ENCODE measurements around the gene NFYC.

DNA sequence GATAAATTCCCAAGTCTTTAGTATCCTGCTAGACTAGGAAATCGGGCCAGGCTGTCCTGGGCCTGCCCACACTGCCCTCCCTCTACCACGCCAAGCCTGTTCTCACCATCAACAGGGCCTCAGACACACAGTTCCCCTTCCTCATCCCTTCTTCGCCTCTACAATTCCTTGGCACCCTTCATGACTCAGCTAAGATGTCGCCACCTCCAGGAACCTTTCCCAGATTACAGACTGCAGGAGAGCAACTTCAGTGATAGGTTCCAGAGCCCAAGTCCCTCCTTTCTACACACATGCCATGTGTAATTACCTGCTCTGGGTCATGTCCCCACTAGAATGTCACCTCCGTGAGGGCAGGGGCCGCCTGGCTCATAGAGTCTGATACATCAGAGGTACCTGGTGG is 29.4 kb upstream of the NFYC start:
- TF ChIP-seq EZH2 (IDR thresholded peaks at IDR 0.05; ENCODE audit: borderline replicate concordance, low read length), result no peak
- TF ChIP-seq, protein P1, sequence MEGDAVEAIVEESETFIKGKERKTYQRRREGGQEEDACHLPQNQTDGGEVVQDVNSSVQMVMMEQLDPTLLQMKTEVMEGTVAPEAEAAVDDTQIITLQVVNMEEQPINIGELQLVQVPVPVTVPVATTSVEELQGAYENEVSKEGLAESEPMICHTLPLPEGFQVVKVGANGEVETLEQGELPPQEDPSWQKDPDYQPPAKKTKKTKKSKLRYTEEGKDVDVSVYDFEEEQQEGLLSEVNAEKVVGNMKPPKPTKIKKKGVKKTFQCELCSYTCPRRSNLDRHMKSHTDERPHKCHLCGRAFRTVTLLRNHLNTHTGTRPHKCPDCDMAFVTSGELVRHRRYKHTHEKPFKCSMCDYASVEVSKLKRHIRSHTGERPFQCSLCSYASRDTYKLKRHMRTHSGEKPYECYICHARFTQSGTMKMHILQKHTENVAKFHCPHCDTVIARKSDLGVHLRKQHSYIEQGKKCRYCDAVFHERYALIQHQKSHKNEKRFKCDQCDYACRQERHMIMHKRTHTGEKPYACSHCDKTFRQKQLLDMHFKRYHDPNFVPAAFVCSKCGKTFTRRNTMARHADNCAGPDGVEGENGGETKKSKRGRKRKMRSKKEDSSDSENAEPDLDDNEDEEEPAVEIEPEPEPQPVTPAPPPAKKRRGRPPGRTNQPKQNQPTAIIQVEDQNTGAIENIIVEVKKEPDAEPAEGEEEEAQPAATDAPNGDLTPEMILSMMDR (conservative IDR thresholded peaks at IDR 0.05 in 1 of 2, IDR thresholded peaks at IDR 0.05 in 1 of 2; ENCODE audit: extremely low read depth in 1 of 2, insufficient read depth in 1 of 2, low read depth in 1 of 2, low read length in 2 of 2), result no peak
